GM12872 (cell line): ENCODE measurements around the gene PAGE2.

Source experiments
- CTCF ChIP-seq: IDR thresholded peaks from 3 replicates; pipeline ENCODE4 v1.5.1; 2011; ENCODE audit warnings: low read depth, mild to moderate bottlenecking, low read length, moderate library complexity; ENCODE audit not compliant: insufficient read depth

The PAGE2 gene

GRCh38 chrX:55132416-55132815, 43.6 kb downstream of the PAGE2 start:
- TF ChIP-seq CTCF: no peak

GRCh38 chrX:55135171-55135570, 46.4 kb downstream of the PAGE2 start:
- peak; percentile 40; the same call in 2 of the 3 replicates for TF ChIP-seq CTCF
